ENCODE measurements around the gene B4GALNT4.
"Not testable (repeated sequence)": the region's sequence is repeated elsewhere in the genome, so short reads cannot be mapped to it uniquely, and the experiment has no call there.

Gene B4GALNT4

DNA sequence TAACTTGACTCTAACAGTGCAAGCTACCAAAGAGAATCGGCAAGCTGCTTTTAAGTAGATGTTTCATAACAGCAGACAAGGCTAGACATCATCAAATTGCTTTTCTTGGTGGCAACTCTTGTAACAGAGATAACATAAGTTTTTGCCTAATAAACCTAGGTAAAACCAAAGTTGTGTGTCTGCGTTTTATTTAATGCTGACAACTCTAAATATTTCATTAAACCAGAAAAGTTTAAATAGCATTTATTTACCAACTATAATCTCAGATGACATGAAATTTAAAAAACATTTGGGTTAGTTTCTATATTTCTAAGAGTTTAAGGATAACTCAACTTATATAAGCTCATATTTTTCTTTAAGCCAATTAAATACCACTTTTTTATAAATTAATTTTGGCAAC, 29.3 kb upstream of the B4GALNT4 start:
- FAIRE-seq (no peak), DNase-seq (ENCODE audit: insufficient read length) (no peak)
- TF ChIP-seq POLR2AphosphoS5 (IDR thresholded peaks at IDR 0.05; ENCODE audit: low read depth, low read length) (no peak), POLR2A (IDR thresholded peaks at IDR 0.05; ENCODE audit: low read depth, low read length) (no peak), TAF1 (IDR thresholded peaks at IDR 0.05; ENCODE audit: borderline replicate concordance, low read depth, low read length) (no peak)

DNA sequence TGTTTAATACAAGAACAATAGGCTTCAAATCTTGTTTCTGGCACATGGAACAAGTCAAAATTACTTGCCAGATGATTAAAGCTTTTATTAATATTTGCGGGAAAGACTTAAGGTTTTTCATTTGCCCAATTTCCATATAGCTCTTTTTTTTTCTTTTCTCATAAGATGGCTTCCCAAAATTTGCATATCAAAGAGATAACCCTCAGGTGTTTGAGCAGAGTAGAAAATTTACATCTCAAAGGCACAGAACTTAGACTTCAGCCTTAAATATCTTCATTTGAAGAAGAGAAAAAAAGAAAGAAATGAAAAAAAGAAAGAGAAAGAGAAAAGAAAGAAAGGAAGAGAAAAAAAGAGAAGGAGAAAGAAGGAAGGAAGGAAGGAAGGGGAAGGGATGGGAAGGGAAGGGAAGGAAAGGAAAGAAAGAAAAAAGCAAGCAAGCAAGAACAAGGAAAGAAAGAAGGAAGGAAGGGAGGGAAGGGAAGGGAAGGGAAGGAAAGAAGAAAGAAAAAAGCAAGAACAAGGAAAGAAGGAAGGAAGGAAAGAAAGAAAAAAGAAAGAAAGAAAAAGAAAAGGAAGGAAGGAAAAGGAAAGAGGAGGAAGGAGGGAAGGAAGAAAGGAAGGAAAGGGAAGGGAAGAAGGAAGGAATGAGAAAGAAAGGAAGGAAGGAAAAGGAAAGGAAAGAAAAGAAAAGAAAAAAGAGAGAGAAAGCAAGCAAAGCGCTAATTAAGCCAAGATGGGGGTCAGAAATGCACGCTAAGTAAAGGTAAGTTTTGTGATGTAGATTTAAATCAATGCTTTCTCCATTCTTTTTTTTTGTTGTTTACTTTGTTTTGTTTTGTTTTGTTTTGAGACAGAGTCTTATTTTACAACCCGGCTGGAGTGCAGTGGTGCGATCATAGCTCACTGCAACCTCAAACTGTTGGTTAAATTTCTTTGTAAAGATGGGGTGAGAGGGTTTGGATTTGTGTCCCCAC, 28.5 kb upstream of the B4GALNT4 start:
- no peak for TF ChIP-seq POLR2A (IDR thresholded peaks at IDR 0.05; ENCODE audit: low read depth, low read length)
- TF ChIP-seq TAF1 (IDR thresholded peaks at IDR 0.05; ENCODE audit: borderline replicate concordance, low read depth, low read length): no peak
- TF ChIP-seq POLR2AphosphoS5 (IDR thresholded peaks at IDR 0.05; ENCODE audit: low read depth, low read length): no peak
- FAIRE-seq: no peak
- no peak for DNase-seq (ENCODE audit: insufficient read length)

GRCh38 chr11:342328-342727, 27.0 kb upstream of the B4GALNT4 start:
- no peak for DNase-seq (ENCODE audit: insufficient read length)
- TF ChIP-seq POLR2A (IDR thresholded peaks at IDR 0.05; ENCODE audit: low read depth, low read length): no peak
- no peak for TF ChIP-seq POLR2AphosphoS5 (IDR thresholded peaks at IDR 0.05; ENCODE audit: low read depth, low read length)
- no peak for TF ChIP-seq TAF1 (IDR thresholded peaks at IDR 0.05; ENCODE audit: borderline replicate concordance, low read depth, low read length)
- peak; percentile 56 for FAIRE-seq

- no peak for TF ChIP-seq TAF1 (IDR thresholded peaks at IDR 0.05; ENCODE audit: borderline replicate concordance, low read depth, low read length)
- no peak for TF ChIP-seq POLR2A (IDR thresholded peaks at IDR 0.05; ENCODE audit: low read depth, low read length)
- TF ChIP-seq POLR2AphosphoS5 (IDR thresholded peaks at IDR 0.05; ENCODE audit: low read depth, low read length): no peak
- FAIRE-seq: no peak
Observed at GRCh38 chr11:344836-345578, 24.3 kb upstream of the B4GALNT4 start.

DNA sequence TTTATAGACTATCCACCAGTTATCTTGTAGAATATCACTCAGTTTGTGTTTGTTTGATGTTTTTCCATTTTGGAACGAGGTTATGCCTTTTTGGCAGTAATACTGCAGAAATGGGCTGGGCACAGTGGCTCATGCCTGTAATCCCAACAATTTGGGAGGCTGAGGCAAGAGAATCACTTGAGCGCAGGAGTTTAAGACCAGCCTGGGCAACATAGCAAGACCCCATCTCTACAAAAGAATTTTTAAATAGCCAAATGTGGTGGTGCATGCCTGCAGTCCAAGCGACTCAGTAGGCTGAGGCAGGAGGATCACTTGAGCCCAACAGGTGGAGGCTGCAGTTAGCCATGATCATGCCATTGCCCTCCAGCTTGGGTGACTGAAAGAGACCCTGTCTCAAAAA, 22.8 kb upstream of the B4GALNT4 start:
- no peak for DNase-seq (ENCODE audit: insufficient read length)
- no peak for TF ChIP-seq POLR2AphosphoS5 (IDR thresholded peaks at IDR 0.05; ENCODE audit: low read depth, low read length)
- TF ChIP-seq TAF1 (IDR thresholded peaks at IDR 0.05; ENCODE audit: borderline replicate concordance, low read depth, low read length): no peak
- TF ChIP-seq POLR2A (IDR thresholded peaks at IDR 0.05; ENCODE audit: low read depth, low read length): no peak
- FAIRE-seq: no peak

More at GRCh38 chr11:344836-345578, 24.3 kb upstream of the B4GALNT4 start:
- DNase-seq (ENCODE audit: insufficient read length): no peak

DNA sequence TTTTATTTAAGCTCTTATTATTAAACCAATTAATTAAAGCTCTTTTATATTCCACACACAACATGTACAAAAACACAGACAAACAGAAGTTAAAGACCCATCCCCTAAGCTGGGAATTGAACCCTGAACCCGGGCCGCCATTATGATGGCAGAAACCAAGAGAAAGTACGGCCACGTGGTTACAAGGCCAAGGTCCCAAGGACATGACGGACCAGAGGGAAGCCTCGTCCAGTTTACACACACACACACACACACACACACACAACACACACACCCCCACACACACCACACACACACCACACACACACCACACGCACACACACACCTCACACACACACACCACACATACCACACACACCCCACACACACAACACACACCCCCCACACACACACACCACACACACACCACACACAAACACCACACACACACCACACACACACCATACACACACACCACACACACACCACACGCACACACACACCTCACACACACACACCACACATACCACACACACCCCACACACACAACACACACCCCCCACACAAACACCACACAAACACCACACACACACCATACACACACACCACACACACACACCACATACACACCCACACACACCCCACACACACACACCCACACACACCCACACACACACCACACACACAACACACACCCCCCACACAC, 19.9 kb upstream of the B4GALNT4 start:
- peak; percentile 99 for FAIRE-seq
- not testable (repeated sequence) for DNase-seq (ENCODE audit: insufficient read length)

GRCh38 chr11:350033-350722, 19.1 kb upstream of the B4GALNT4 start:
- FAIRE-seq: not testable (repeated sequence)

GRCh38 chr11:350723-351255, 18.5 kb upstream of the B4GALNT4 start:
- TF ChIP-seq POLR2A (IDR thresholded peaks at IDR 0.05; ENCODE audit: low read depth, low read length) (0 out of 2 replicates have a peak, but pooled peaks have one; percentile 31), TAF1 (IDR thresholded peaks at IDR 0.05; ENCODE audit: borderline replicate concordance, low read depth, low read length) (no peak)
- DNase-seq (ENCODE audit: insufficient read length) (no peak), FAIRE-seq (peak; percentile 83)

More at GRCh38 chr11:350033-350722, 19.1 kb upstream of the B4GALNT4 start:
- DNase-seq (ENCODE audit: insufficient read length): not testable (repeated sequence)

DNA sequence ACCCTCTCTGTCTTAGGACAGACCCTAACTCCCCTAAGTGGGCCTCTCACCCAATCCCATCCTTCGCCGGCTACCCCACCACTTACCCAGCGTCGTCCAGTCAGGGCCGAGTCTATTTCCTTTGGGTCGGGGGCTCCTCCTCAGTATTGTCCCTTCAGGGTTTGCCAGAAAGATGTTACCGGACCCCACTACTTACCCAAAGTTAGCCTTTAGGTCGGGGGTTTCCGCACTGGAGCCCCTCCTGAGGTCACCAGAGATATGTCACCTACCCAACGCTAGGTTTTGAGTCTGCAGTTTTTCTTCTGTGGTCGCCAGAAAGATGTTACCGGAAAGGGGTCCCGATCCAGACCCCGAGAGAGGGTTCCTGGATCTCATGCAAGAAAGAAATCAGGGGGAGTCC, 17.9 kb upstream of the B4GALNT4 start:
- no peak for DNase-seq (ENCODE audit: insufficient read length)
- TF ChIP-seq TAF1 (IDR thresholded peaks at IDR 0.05; ENCODE audit: borderline replicate concordance, low read depth, low read length) (no peak), POLR2AphosphoS5 (IDR thresholded peaks at IDR 0.05; ENCODE audit: low read depth, low read length) (no peak), POLR2A (IDR thresholded peaks at IDR 0.05; ENCODE audit: low read depth, low read length) (no peak)
- no peak for FAIRE-seq

- FAIRE-seq: no peak
- TF ChIP-seq TAF1 (IDR thresholded peaks at IDR 0.05; ENCODE audit: borderline replicate concordance, low read depth, low read length) (no peak), POLR2A (IDR thresholded peaks at IDR 0.05; ENCODE audit: low read depth, low read length) (no peak), POLR2AphosphoS5 (IDR thresholded peaks at IDR 0.05; ENCODE audit: low read depth, low read length) (no peak)
- DNase-seq (ENCODE audit: insufficient read length): no peak
Observed at GRCh38 chr11:352456-353031, 16.8 kb upstream of the B4GALNT4 start.
